GM18873 (cell line): ENCODE measurements around the gene S100A2.

Experiments used
- ATAC-seq: cut with Tn5 transposase; IDR thresholded peaks from one replicate; pipeline ENCODE4 v1.9.1; 2021; ENCODE audit warnings: mild to moderate bottlenecking, moderate library complexity, moderate number of reproducible peaks; ENCODE audit not compliant: unreplicated experiment, low FRiP score

The S100A2 gene

GRCh38 chr1:153513023-153513422, 52.6 kb downstream of the S100A2 start:
- ATAC-seq: no peak
